CD4-positive, alpha-beta T cell treated with Interleukin-15 for 1 hour (primary cell): ENCODE results near the gene CLEC18B.
A peak's percentile ranks its signal among the peaks of the same experiment; 100 is the strongest.
"Not testable (repeated sequence)": the region's sequence is repeated elsewhere in the genome, so short reads cannot be mapped to it uniquely, and the experiment has no call there.

Experiments
- DNase-seq: peaks from one replicate; pipeline ENCODE4 v3.0.0-alpha.2; 2020

CLEC18B gene

GRCh38 chr16:74443624-74444346 lies 22.5 kb upstream of the CLEC18B start:
- DNase-seq: not testable (repeated sequence)

- DNase-seq: no peak
These were observed 18.4 kb upstream of the CLEC18B start for GRCh38 chr16:74439685-74440084.

DNA sequence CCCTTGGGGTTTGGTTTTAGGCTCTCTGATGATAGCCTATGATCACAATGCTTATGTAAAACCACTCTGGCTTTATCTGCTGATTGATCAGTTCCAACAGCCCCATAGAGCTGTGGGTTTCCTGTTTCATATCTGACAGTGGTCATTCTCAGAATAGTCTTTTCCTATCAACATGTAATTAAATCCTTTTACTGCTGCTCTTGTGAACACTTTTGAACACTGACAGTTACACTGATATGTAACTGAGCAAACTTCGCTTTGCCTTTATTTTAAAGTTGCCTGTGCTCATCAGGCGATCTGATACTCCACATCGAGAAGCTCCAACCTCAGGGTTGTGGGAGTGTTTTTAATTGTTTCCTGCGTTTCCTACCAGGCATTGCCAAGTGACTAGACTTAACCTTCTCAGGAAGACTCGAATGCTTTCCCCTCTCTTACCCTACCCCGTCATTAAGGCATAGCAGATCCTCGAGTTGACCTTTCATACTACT lies 17.3 kb upstream of the CLEC18B start:
- DNase-seq: no peak

- DNase-seq: no peak
These were observed 10.2 kb upstream of the CLEC18B start for GRCh38 chr16:74431516-74431915.

DNA sequence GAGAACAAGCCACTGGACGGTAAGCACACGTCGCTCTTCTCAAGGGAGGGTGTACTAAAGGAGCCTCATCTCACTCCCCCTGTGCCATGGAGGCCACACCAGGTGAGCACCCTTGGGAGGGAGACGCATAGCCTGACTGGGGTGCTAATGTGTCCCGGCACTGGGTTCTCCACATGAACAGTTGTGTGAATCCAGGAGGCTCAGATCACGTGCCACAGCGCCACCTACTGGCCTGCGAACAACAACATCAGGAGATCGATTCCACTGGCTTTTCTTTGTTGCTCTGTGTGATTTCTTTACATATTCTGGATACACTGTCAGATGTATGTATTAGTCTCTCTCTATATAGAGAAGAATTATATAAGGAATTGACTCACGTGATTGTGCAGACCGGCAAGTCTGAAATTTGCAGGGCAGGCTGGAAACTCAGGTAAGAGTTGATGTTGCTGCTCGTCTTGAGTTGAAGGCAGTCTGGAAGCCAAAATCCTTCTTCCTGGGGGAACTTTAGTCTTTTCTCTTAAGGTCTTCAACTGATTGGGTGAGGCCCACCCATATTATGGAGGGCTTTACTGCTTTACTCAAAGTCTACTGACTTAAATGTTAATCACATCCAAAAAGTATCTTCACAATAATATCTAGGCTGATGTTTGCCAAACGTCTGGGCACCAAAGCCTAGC lies 8.9 kb upstream of the CLEC18B start:
- DNase-seq: peak; percentile 52

DNA sequence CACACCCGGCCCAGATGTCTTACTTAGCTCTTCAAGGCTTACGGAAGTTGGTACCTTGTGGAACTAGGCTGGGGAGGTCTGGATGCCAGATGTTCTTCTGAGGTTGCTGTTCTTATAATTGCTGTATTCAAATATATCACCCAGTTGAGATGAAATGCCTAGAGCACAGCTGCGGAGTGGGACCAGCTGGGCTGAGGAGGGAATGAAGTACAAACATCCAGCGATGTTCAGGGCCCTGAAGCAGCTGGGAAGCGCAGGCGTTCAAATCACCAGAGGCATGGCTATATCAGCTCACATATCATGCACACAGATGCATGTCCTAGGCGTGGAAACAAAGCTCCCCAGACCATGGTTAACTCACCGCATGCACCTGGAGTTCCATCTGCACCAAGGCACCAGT lies 7.2 kb upstream of the CLEC18B start:
- not testable (repeated sequence) for DNase-seq

DNA sequence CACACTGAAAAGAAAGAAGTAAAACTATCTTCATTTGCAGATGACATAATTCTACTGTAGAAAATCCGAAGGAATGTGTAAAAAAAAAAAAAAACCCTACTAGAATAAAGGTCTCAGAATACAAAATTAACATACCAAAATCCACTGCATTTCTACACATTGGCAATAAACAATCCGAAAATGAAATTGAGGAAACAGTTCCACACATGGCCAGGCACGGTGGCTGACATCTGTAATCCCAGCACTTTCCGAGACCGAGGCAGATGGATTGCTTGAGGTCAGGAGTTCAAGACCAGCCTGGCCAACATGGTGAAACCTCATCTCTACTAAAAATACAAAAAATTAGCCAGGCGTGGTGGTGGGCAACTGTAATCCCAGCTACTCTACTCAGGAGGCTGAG lies 4.5 kb upstream of the CLEC18B start:
- DNase-seq: not testable (repeated sequence)

GRCh38 chr16:74423721-74424120 lies 2.4 kb upstream of the CLEC18B start:
- DNase-seq: not testable (repeated sequence)

- not testable (repeated sequence) for DNase-seq
These were observed 808 bp upstream of the CLEC18B start for GRCh38 chr16:74422086-74422485.

DNA sequence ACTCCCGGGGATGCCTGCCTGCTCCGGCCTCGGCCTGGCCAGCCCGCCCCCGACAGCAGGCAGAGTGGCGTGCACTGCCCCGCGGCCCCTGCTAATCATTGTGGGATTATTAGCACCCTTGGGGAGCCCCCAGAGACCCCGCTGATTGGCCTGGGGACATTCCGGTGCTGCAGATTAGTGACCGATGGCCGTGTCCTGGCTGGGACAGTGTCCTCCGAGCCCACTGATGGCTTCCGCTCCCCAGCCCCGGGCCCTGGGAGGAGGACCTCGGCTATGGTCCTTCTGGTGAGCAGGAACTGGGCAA lies 156 bp upstream of the CLEC18B start:
- not testable (repeated sequence) for DNase-seq

- DNase-seq: not testable (repeated sequence)
These were observed 1.5 kb downstream of the CLEC18B start for GRCh38 chr16:74419811-74420210.

DNA sequence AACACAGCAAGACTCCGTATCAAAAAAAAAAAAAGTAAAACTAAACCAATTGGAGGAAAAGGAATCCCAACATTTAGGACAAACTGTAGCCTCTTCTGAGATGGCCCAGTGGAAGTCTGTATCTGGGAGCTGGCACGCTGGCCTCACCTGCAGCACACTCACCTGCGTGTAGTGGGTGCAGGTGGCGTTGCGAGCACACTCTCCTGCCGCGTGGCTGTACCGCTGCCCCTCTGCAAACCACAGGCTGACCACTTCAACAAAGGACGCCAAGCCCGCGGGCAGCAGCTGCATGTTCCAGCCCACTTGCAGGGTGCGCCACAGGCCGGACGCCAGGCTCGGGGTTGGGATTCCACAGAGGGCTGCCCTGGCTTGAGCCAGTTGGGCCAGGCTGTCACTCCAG lies 3.4 kb downstream of the CLEC18B start:
- not testable (repeated sequence) for DNase-seq

- not testable (repeated sequence) for DNase-seq
These were observed 7.4 kb downstream of the CLEC18B start for GRCh38 chr16:74413920-74414319.

DNA sequence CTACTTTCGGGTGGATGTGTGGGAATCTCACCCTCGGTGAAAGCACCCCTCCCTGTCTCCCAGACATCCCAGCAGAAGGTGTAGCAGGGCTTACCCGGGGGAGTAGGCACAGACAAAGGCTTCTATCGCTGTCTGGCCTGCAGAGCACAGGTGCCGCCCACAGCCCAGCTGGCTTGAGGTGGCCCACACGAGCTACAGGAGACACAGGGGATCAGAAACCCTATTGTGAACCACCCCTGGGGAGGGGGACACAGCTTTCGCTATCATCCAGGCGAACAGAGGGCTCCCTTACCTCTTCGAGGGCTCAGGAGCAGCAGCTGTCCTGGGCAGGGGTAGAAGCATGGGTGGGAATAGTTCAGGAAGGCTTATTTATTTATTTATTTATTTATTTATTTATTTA lies 7.8 kb downstream of the CLEC18B start:
- not testable (repeated sequence) for DNase-seq

DNA sequence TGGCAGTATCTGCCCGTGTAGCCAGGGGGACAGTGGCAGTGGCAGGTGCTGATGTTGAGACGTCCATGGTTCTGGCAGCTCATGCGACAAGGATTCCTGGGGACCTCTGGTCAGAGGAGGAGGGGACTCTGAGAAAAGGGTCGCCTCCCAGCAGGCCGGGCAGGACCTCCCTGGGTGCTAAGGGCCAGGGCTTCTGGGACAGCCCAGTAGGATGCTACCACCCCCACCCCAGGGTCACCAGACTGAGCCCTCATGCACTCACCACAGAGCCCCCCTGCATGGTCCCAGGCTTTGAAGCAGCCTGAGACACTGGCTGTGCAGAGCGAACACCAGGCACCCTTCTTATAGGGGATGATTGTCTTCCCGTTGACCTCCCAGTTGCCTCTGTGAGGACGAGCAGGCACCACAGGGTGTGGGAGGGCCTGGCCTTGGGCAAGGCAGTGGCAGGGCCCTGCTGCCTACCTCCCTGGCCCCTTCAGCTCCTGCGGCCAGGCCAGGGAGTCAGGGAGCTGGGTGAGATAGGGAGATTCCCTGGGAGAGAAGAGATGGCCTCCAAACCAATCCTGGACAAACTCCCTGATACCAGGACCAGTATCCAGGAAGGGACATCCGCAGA lies 8.4 kb downstream of the CLEC18B start:
- DNase-seq: not testable (repeated sequence)

DNA sequence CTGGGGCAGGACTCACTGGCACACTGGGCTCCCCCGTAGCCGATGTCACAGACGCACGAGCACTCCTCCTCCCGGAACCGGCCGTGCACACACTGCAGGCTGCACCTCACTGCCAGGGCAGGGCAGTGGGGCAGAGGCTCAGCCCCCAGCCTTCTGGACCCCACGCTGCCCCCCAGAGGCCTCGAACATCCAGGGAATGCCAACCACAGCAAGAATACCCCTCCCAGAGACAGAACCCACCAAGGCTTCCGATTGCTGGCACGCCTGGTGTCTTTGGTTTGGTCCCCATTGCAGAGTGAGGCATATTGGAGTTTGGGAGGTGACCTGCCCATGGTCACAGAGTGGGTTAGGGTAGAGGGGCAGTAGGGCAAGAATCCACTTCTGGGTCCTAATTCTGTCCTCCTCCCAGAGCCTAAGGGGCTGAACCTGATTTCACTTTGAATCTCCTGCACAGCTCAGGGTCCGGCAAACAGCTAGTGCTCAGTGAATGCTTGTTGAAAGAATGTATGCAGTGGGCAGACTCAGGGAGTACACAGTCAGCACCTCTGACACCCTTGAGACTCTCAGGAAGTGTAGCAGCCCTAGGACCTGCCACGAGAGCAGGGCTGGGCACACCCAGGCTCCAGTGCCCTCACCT lies 9.0 kb downstream of the CLEC18B start:
- DNase-seq: not testable (repeated sequence)

DNA sequence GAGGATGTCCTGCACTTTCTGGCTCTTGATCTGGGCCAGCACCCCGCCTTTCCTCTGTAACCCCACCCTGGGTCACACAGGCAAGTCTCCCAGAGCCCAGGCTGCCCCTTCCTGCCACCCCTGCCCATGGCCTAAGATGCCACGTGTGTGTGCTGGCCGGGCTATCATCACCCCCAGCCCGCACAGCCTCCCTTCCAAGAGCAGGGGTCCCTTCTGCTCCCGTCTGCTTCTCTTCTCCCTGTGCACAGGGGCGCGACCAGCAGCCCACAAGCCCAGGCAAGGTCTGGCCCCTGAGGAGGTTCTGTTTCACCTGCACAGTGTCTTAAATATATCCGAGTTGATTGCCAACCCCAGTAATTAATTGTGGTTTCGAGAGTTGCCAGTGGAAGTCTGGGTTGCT lies 10.3 kb downstream of the CLEC18B start:
- not testable (repeated sequence) for DNase-seq

DNA sequence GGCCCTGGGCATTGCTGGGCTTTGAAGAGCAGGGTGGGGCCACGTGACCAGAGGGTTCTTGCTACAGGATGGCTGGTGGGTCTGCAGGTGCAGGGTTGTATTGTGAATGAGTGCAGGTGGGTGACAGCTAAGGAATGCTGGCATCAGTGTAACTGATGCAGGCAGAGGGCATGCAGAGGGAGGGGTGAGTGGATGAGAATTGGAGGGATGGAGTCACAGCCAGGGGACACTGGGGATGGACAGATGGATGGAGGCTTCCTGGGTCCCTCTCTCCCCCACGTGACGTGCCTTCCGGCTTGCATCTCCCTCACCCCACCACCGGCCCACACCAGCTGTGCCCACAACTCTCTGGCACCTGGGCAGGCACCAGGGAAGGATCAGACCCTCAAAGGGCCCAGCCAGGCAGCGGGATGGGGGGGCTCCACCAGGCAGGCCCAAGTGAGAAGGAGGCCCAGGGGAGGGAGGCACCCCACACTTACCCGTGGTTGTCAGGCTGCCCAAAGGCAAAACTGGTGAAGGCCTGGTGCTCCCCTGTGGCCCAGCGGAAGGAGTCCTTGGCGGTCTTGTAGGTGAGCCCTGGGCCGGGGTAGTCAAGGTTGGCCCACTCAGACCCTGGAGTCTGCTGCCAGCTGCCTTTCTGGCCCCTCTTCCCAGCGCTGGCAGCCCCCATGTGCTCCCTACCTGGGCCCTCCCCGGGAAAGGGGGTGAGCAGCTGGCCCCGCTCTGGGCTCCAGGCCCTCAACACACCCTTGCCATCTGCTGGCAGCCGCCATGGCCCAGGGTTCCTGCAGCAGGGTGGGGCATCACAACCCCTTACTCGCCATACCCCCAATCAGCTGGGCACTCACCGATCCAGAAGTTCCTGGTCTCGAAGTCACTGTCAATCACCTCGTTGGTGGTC lies 11.0 kb downstream of the CLEC18B start:
- DNase-seq: not testable (repeated sequence)

- not testable (repeated sequence) for DNase-seq
These were observed 11.9 kb downstream of the CLEC18B start for GRCh38 chr16:74409185-74409981.

DNA sequence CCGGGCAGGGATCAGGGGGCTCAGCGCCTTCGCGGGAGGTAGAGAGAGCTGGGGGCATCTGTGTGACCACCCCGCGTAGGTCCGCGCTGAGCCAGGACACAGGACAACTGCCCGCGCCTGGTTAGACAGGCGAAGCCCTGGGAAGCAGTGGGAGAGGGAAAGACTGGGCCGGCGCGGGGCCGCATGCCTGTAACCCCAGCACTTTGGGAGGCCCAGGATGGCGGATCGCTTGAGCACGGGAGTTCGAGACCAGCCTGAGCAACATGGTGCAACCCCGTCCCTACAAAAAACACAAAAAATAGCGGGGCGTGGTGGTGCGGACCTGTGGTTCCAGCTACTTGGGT lies 13.9 kb downstream of the CLEC18B start:
- not testable (repeated sequence) for DNase-seq

GRCh38 chr16:74406600-74407361 lies 14.5 kb downstream of the CLEC18B start:
- DNase-seq: not testable (repeated sequence)
